NCI-H82 treated with DMSO at 0.1 percent for 48 hours (cell line): Measurements from ENCODE around the gene PAIP1.
A peak's percentile ranks its signal among the peaks of the same experiment; 100 is the strongest.
"Not testable (repeated sequence)": the region's sequence is repeated elsewhere in the genome, so short reads cannot be mapped to it uniquely, and the experiment has no call there.

ENCODE experiments used
- DNase-seq: peaks from one replicate; lab custom pipeline; 2025; ENCODE audit not compliant: unreplicated experiment; lab: John Stamatoyannopoulos, UW

PAIP1 gene

DNA sequence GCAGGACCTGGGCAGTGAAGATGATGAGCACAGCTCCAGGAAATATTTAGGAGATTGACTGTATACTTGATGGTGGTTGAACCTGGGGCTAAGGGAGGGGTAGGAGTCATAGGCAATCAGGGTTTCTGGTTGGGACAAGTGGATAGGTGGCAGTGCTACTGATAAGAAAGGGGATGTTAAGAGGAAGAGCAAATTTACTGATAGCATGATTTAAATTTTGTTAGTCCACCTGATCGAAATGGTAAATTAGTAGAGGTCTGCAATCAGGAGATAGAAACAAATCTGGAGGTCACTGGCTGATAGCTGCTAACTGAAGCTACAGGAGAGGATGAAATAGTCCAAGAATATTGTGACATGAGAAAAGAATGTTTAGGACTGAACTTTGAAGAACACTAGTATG, 36.3 kb downstream of the PAIP1 start:
- no peak for DNase-seq

GRCh38 chr5:43515678-43516048, 41.2 kb downstream of the PAIP1 start:
- DNase-seq: no peak

DNA sequence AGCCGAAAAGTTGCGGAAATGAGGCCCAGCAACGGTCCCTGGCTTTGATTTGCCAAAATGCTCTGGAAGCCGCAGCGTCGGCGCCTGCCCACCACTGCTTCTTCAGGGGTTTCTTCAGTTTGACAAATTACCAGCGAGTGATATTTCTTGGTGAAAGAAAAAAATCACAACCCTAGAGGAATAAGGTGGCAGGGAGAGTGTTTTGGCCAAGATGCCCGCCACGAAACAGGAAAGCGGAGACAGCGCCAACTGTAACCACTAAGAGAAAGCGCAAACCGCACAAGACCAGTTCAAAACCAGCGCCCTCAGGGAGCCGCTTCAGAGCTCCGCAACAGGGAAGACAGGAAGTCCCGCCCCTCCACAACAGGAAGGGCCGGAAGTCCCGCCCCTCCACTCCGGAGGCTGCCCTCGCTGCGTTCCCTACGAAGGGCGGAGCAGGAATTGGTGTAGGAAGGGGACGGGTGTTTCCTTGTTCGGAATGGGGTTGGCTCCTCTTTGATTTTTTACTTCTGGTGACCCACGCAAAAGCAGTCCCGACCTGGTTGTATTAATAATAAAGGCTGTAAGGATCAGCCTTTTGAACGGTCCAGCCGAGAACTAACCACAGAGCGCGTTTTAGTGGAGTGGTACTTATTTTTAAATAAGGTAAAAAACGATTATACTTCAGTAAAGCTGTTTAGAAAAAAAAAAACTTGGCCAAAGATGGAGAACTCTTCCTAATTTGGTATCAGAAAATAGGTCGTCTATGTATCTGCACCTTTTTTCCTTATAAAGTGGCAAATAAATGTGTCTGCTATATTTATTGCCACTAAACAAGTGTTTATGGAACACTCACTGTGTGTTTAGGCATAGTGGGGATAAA, 41.8 kb downstream of the PAIP1 start, which contains the start of gene C5orf34:
Gene C5orf34 (minus strand): TSS at position 333 of the 862 bp plus-strand sequence. CDS start 5,809 bp downstream, outside the sequence.
- peak; percentile 70 for DNase-seq

DNA sequence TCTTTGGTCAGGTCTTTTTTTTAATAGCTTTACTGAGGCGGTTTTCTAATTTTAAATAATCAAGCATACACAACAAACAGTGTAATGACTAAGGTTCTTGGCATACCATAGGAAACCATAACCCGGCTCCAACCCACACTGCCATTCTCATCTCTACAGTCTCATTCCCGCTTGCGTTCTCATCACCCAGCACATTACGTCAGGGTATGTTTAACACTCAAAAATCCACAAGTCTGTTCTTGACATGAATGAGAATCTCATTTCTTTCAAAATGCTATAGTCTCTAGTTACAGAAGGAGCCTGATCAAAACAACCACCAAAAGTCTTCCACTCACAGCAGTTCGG, 42.4 kb downstream of the PAIP1 start:
- DNase-seq: no peak

DNA sequence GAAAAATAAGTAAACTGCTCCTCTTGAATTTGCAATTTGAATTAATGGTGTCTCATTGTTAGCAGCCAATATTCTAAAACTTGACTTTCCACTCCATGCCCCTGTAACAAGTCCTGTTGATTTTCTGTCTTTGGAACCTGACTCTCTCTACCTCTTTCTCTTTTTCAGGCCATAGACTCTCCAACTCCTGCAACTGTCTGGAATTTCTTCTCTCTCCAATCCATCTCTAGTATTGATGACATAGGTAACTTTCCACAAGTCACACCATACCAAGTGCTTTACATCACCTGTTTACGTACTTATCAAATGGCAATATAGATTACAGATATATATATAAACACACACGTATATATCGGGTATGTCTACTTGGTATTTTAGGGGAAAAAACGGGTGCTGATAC, 42.9 kb downstream of the PAIP1 start:
- no peak for DNase-seq

- not testable (repeated sequence) for DNase-seq
Observed at GRCh38 chr5:43511062-43511461, 45.8 kb downstream of the PAIP1 start.

- no peak for DNase-seq
Observed at GRCh38 chr5:43498581-43498980, 58.3 kb downstream of the PAIP1 start.

DNA sequence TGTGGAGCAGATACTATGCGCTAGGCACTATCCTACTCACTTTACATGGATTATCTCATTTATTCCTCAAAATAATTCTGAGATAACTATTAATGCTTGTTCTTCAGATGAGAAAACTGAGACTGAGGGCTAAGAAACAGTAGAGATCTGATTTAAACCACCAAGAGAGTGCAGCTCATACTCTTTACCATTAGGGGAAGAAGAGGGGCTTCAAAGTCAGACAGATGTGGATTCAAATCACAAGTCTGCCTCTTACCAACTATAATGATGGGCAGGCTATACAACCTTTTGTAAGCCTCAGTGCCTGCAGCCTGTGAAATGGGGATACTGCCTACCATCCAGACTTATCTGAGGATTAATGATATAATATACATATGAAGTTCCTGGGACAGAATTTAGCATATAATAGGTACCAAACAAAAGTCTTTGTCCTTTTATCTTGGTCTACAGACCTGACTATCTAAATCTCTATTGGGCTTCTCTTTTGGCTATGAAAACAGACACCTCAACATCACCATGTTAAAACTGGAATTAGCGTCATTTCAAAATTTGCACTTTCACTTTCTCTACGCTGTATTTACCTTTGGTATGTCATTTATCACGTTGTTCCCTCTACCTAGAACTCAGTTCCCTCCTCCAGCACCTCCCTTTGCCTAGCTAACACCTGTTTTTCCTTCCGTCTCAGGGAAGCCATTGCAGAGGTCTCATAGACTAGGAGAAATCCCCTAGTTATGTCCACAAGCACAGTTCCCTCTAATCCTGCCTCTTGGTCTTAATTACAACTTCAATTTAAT, 59.4 kb downstream of the PAIP1 start:
- no peak for DNase-seq

- DNase-seq: no peak
Observed at GRCh38 chr5:43491326-43491725, 65.6 kb downstream of the PAIP1 start.

GRCh38 chr5:43486353-43486752, 70.5 kb downstream of the PAIP1 start:
- no peak for DNase-seq

- no peak for DNase-seq
Observed at GRCh38 chr5:43485406-43485805, 71.5 kb downstream of the PAIP1 start.

DNA sequence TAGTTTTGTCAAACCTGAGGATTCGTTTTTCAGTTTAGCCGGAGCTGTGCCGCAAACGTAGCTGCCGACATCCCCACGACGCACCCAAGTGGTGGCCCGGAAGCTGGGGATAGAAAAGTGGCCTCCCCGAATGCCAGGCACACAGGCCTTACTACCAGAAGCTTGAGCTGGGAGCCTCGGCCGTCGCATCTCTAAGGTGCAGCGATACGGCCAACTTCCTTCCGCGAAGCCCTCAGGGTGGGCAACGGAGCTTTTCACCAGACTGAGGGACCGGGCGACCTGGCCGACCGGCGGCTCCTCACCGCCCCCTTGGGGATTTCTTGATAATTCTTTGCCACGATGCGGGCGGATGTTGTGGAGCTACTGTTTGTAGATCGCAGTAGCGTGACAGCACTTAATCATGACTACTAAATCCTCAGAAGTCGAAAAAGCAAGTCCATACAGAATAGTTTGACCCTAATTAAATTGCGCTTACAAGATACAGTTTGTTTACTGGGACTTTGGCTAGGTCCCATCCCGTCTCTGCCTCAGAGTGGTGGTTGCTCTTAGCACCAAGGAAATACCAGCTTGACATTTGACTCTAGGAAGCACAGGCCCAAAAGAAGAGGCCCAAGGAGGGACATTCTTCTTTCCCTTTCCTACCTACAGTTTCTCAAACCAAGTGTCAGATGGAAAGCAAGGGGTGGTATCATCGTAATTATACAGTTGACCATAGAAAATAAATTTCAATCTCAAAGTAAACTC, 72.6 kb downstream of the PAIP1 start:
- peak; percentile 37 for DNase-seq

- peak; percentile 67 for DNase-seq
Observed at GRCh38 chr5:43483298-43484105, 73.4 kb downstream of the PAIP1 start, which contains the start of gene TMEM267. Gene TMEM267 (minus strand): TSS chr5:43483865. CDS start chr5:43453969, 29,896 bp downstream.

DNA sequence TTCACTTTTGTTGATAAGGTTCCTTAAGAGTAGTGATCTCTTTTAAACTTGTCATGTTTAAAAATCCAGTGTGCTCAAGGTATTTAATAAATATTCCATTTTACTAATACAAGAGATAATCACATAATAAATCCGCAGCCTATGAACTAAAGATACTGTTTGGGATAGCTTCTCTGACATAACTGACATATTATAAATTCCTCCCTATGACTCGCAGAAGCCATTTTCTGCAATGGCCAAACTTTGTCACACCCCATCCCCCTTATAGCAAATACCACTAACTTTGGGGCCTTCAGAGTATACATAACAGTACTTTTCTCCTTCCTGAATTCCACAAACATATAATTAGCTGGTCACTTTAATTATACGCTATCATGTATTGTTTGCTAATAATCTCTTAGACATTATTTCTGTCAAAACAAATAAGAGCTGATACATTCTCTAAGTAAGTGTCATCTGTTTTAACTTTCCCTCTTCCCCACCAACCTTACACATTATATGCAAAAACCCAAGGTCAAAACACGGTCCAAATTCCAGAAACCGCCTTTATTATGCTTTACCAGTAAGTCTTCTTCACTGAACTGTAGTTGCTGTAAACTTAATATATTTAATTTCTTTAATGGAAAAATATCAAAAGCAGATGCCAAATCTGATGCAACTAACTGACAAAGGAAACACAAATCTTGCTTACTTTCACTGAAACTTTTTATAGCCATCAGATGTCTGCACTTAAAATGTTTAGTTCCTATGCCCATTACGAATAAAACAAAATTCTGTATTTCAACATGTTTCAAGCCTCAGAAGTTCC, 74.2 kb downstream of the PAIP1 start:
- DNase-seq: no peak
